Stomach (tissue), 4 donors: ENCODE data around the gene TNNI2.

Source experiments
- POLR2A ChIP-seq, 4 donors: fragments of 450-650 bp; IDR thresholded peaks; one replicate each; pipeline ENCODE4 v1.6.1; 2016; ENCODE audit warnings: antibody characterized with exemption in 4 of 4, control low read depth in 2 of 4, mild to moderate bottlenecking in 1 of 4, moderate library complexity in 1 of 4
- TF ChIP-seq, protein P1 (sequence below), 7 experiments: fragments of 450-650 bp in 4 of 7; fragments of 200-600 bp in 3 of 7; sonication (generic) in 3 of 7; IDR thresholded peaks; one replicate each; pipeline ENCODE4 v1.5.1; 2016 to 2019; ENCODE audit warnings: antibody characterized with exemption in 7 of 7, control low read depth in 2 of 7, mild to moderate bottlenecking in 1 of 7

- TF ChIP-seq, protein P1, sequence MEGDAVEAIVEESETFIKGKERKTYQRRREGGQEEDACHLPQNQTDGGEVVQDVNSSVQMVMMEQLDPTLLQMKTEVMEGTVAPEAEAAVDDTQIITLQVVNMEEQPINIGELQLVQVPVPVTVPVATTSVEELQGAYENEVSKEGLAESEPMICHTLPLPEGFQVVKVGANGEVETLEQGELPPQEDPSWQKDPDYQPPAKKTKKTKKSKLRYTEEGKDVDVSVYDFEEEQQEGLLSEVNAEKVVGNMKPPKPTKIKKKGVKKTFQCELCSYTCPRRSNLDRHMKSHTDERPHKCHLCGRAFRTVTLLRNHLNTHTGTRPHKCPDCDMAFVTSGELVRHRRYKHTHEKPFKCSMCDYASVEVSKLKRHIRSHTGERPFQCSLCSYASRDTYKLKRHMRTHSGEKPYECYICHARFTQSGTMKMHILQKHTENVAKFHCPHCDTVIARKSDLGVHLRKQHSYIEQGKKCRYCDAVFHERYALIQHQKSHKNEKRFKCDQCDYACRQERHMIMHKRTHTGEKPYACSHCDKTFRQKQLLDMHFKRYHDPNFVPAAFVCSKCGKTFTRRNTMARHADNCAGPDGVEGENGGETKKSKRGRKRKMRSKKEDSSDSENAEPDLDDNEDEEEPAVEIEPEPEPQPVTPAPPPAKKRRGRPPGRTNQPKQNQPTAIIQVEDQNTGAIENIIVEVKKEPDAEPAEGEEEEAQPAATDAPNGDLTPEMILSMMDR (IDR thresholded peaks at IDR 0.05): no peak
- TF ChIP-seq POLR2A (IDR thresholded peaks at IDR 0.05): no peak
Measured at GRCh38 chr11:1831338-1832210, 7.2 kb upstream of the TNNI2 start.
